ENCODE measurements around the gene FUT3. TPM values are rescaled to one million over a fixed set of nuclear protein-coding genes. Genes with fewer than 3 reads are reported as not detected.

FUT3 gene
- total and polyA plus RNA-seq, 8 donors = 1.1 to 119 (median 7.8) TPM

DNA sequence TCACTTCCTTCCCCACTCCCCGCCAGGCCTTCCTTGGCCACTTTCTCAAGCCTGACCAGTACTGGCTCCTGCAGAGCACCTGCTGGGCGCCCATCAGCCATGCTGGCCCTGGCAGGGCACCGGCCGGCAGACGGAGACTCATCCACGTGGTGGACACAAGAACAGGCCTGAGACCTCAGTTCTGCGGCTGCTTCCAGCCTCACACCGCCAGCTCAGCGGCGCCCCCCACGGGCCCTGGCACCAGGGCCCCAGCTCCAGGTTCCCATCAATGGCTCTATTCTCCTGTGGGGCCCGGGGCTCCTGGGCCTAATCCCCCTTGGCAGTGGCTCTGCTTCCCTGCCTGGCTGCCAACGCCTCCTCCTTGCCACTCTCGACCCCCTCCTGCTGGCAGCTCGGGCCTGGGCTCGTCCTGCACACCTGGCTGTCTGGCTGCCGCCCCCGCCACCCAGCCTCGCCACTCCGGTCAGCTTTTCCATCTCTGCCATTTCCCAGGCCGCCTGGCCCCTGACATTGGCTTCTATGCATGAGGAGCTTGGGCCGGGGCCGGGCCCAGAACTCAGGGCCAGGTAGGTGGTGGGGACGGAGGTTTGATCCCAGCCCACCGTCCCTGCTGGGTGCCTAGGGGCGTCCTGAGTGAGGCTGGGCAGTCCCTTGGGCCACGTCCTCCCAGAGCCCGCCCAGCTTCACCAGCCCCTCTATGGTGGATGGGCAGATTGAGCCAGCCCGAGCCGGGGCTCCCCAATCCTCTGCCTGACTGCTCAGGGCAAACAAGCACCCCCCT is 46.1 kb upstream of the FUT3 start:
- Histone ChIP-seq H3K36me3 (peaks cover 22 to 52% (median 43%) of the 10 kb centered on the region in 4 donors), H3K4me3 (no peak overlapping the region), H3K27me3 (peaks cover 0 to 5% (median 1%) of the 10 kb centered on the region in 3 donors), H3K4me1 (peaks cover 16 to 70% (median 36%) of the 10 kb centered on the region in 4 donors), H3K9me3 (no peaks in the 10 kb centered on the region), H3K27ac (peak overlapping the region in 1 of 5 donors; percentile 77)
- TF ChIP-seq POLR2A (IDR thresholded peaks at IDR 0.05) (no peak), POLR2AphosphoS5 (IDR thresholded peaks at IDR 0.05) (no peak), EP300 (IDR thresholded peaks at IDR 0.05) (no peak)
- TF ChIP-seq, protein P1, sequence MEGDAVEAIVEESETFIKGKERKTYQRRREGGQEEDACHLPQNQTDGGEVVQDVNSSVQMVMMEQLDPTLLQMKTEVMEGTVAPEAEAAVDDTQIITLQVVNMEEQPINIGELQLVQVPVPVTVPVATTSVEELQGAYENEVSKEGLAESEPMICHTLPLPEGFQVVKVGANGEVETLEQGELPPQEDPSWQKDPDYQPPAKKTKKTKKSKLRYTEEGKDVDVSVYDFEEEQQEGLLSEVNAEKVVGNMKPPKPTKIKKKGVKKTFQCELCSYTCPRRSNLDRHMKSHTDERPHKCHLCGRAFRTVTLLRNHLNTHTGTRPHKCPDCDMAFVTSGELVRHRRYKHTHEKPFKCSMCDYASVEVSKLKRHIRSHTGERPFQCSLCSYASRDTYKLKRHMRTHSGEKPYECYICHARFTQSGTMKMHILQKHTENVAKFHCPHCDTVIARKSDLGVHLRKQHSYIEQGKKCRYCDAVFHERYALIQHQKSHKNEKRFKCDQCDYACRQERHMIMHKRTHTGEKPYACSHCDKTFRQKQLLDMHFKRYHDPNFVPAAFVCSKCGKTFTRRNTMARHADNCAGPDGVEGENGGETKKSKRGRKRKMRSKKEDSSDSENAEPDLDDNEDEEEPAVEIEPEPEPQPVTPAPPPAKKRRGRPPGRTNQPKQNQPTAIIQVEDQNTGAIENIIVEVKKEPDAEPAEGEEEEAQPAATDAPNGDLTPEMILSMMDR (IDR thresholded peaks at IDR 0.05) = no peak
- 82 to 95% (median 88%) methylated on average over 19 to 30 of the region's 30 CpGs for WGBS, 5 donors
- DNase-seq = peak in 1 of 2 donors; percentile 6
- intact Hi-C loops (cut with DNase I; ENCODE audit: low total_unique reads) = loop anchor here (10.0 kb wide), 1 partner anchor 93 kb away; the partner anchor contains the start of gene NRTN

DNA sequence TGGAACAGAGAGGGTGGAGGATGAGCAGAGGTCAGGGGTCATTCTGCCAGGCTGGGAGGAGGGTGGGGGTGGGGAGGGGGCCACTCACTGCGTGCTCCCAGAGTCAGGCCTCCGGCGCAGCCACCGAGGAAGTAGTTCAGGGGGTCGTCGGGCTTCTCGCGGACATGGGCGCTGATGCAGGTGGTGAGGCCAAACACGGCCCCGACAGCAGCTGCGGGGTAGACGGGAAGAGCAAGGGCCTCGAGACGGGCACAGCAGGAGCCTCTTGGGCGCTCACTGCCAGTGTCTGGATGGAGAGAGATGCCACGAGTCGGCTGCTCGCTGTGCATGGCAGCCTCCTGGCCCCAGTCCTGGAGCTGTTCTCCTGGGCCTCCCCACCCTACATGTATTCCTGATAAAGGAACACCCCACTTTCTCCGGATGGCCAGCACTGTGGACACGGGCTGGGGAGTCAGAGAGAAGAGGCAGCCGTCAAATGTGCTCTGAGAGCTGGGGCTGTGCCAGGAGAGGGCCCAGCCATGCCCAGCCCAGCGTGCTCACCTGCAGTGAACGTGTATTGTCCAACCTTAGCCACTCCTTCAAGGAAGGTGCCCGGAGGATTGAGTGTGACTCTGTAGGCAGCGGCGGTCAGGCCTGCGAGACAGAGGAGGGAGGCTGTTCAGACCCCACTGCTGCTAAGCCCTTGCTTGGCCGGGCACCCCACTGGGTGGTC is 45.3 kb upstream of the FUT3 start:
- H3K27ac ChIP-seq = peak overlapping the region in 1 of 5 donors; percentile 77
- WGBS, 5 donors = 85 to 90% (median 87%) methylated on average over 26 to 29 of the region's 29 CpGs
- TF ChIP-seq POLR2AphosphoS5 (IDR thresholded peaks at IDR 0.05) (no peak), EP300 (IDR thresholded peaks at IDR 0.05) (no peak)
- H3K27me3 ChIP-seq = peaks cover 0 to 14% (median 10%) of the 10 kb centered on the region in 3 donors
- peaks cover 16 to 69% (median 36%) of the 10 kb centered on the region in 4 donors for H3K4me1 ChIP-seq
- no peaks in the 10 kb centered on the region for H3K9me3 ChIP-seq
- DNase-seq = no peak
- intact Hi-C loops (cut with DNase I; ENCODE audit: low total_unique reads) = loop anchor here (10.0 kb wide), 1 partner anchor 92 kb away; the partner anchor contains the start of gene NRTN
- no peak overlapping the region for H3K4me3 ChIP-seq
- H3K36me3 ChIP-seq = peaks cover 22 to 52% (median 43%) of the 10 kb centered on the region in 4 donors

DNA sequence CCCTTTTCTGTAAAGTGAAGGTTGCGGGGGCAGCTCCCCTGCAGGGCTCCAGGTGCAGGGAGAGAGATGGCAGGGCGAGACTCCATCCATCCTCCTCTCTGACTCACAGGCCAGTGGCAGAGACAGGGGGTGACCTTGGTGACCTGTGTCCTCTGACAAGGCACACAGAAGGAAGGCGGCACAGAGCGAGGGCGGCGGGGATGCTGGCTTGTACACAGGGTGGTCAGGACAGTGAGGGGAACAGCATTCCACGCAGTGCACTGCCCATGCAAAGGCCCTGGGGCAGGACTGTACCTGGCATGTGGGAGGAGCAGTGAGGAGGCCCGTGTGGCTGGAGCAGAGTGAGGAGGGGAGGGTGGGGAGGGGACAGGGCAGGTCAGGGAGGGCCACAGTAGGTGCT is 44.6 kb upstream of the FUT3 start:
- DNase-seq = peak in 1 of 2 donors; percentile 7
- Histone ChIP-seq H3K27ac (peak overlapping the region in 2 of 5 donors; percentile 25 to 77), H3K27me3 (peaks cover 0 to 16% (median 14%) of the 10 kb centered on the region in 3 donors), H3K4me3 (no peak overlapping the region), H3K4me1 (peaks cover 16 to 64% (median 35%) of the 10 kb centered on the region in 4 donors), H3K36me3 (peaks cover 22 to 48% (median 40%) of the 10 kb centered on the region in 4 donors), H3K9me3 (no peaks in the 10 kb centered on the region)
- TF ChIP-seq, protein P1 (IDR thresholded peaks at IDR 0.05) = no peak
- TF ChIP-seq POLR2AphosphoS5 (IDR thresholded peaks at IDR 0.05) (no peak), POLR2A (IDR thresholded peaks at IDR 0.05) (no peak), EP300 (IDR thresholded peaks at IDR 0.05) (no peak)
- intact Hi-C loops (cut with DNase I; ENCODE audit: low total_unique reads) = loop anchor here (10.0 kb wide), 1 partner anchor 91 kb away; the partner anchor contains the start of gene NRTN
- 84 to 93% (median 89%) methylated on average over 8 of the region's 8 CpGs for WGBS, 5 donors

DNA sequence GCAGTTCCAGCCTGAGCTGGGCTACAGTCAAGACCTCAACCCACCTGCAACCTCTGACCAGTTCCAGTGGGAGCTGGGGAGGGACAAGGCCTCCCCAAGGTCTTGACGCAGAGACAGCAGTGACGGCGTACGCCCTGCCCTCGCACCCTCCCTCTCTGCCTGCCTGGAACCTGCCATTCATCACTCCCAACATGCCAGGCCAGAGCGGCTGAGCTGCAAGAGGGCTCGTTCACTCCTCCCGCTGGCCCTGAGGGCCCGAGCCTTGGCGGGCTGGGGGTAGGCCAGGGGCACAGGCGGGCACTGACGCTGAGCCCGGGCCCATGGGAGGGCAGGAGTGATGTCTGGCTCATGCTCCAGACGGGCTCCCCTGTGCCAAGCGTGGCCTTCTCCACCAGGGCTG is 44.2 kb upstream of the FUT3 start:
- peak overlapping the region in 2 of 5 donors; percentile 52 to 77 for H3K27ac ChIP-seq
- H3K4me3 ChIP-seq = no peak overlapping the region
- DNase-seq = peak in 1 of 2 donors; percentile 7
- WGBS, 5 donors = 79 to 83% (median 82%) methylated on average over 10 to 15 of the region's 15 CpGs
- intact Hi-C loops (cut with DNase I; ENCODE audit: low total_unique reads) = loop anchor here (10.0 kb wide), 1 partner anchor 91 kb away; the partner anchor contains the start of gene NRTN
- H3K27me3 ChIP-seq = peaks cover 0 to 21% (median 14%) of the 10 kb centered on the region in 3 donors
- H3K36me3 ChIP-seq = peaks cover 22 to 44% (median 36%) of the 10 kb centered on the region in 4 donors
- TF ChIP-seq POLR2A (IDR thresholded peaks at IDR 0.05) = no peak
- TF ChIP-seq EP300 (IDR thresholded peaks at IDR 0.05) = peak; percentile 32
- H3K9me3 ChIP-seq = no peaks in the 10 kb centered on the region
- peaks cover 16 to 62% (median 32%) of the 10 kb centered on the region in 4 donors for H3K4me1 ChIP-seq

Measured in stomach (tissue), 9 donors.